Measurements from ENCODE around the gene KIAA1671.

GRCh38 chr22:25219948-25220442 is 267.5 kb downstream of the KIAA1671 start:
- TF ChIP-seq EP300 (IDR thresholded peaks at IDR 0.05; ENCODE audit: low read depth in 2 of 2, low read length in 2 of 2) = no peak
- no peak for TF ChIP-seq EP300 (CRISPR knock-in tag; IDR thresholded peaks at IDR 0.05; ENCODE audit: borderline replicate concordance)
- TF ChIP-seq, protein P1, sequence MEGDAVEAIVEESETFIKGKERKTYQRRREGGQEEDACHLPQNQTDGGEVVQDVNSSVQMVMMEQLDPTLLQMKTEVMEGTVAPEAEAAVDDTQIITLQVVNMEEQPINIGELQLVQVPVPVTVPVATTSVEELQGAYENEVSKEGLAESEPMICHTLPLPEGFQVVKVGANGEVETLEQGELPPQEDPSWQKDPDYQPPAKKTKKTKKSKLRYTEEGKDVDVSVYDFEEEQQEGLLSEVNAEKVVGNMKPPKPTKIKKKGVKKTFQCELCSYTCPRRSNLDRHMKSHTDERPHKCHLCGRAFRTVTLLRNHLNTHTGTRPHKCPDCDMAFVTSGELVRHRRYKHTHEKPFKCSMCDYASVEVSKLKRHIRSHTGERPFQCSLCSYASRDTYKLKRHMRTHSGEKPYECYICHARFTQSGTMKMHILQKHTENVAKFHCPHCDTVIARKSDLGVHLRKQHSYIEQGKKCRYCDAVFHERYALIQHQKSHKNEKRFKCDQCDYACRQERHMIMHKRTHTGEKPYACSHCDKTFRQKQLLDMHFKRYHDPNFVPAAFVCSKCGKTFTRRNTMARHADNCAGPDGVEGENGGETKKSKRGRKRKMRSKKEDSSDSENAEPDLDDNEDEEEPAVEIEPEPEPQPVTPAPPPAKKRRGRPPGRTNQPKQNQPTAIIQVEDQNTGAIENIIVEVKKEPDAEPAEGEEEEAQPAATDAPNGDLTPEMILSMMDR (CRISPR knock-in tag; IDR thresholded peaks at IDR 0.05) = no peak
- TF ChIP-seq, protein P2, sequence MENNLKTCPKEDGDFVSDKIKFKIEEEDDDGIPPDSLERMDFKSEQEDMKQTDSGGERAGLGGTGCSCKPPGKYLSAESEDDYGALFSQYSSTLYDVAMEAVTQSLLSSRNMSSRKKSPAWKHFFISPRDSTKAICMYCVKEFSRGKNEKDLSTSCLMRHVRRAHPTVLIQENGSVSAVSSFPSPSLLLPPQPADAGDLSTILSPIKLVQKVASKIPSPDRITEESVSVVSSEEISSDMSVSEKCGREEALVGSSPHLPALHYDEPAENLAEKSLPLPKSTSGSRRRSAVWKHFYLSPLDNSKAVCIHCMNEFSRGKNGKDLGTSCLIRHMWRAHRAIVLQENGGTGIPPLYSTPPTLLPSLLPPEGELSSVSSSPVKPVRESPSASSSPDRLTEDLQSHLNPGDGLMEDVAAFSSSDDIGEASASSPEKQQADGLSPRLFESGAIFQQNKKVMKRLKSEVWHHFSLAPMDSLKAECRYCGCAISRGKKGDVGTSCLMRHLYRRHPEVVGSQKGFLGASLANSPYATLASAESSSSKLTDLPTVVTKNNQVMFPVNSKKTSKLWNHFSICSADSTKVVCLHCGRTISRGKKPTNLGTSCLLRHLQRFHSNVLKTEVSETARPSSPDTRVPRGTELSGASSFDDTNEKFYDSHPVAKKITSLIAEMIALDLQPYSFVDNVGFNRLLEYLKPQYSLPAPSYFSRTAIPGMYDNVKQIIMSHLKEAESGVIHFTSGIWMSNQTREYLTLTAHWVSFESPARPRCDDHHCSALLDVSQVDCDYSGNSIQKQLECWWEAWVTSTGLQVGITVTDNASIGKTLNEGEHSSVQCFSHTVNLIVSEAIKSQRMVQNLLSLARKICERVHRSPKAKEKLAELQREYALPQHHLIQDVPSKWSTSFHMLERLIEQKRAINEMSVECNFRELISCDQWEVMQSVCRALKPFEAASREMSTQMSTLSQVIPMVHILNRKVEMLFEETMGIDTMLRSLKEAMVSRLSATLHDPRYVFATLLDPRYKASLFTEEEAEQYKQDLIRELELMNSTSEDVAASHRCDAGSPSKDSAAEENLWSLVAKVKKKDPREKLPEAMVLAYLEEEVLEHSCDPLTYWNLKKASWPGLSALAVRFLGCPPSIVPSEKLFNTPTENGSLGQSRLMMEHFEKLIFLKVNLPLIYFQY (CRISPR knock-in tag; IDR thresholded peaks at IDR 0.05; ENCODE audit: borderline replicate concordance) = no peak
- TF ChIP-seq ZNF792 (CRISPR knock-in tag; IDR thresholded peaks at IDR 0.05) = no peak
- TF ChIP-seq ZC3H13 (CRISPR knock-in tag; IDR thresholded peaks at IDR 0.05) = no peak
- TF ChIP-seq RAD21 (CRISPR knock-in tag; IDR thresholded peaks at IDR 0.05) = no peak
- TF ChIP-seq TAF1 (CRISPR knock-in tag; IDR thresholded peaks at IDR 0.05) = no peak
- TF ChIP-seq CBX2 (IDR thresholded peaks at IDR 0.05; ENCODE audit: low read depth, low read length) = no peak
- TF ChIP-seq CBX2 (CRISPR knock-in tag; IDR thresholded peaks at IDR 0.05; ENCODE audit: low read depth) = no peak
- TF ChIP-seq, protein P3, sequence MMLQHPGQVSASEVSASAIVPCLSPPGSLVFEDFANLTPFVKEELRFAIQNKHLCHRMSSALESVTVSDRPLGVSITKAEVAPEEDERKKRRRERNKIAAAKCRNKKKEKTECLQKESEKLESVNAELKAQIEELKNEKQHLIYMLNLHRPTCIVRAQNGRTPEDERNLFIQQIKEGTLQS (CRISPR knock-in tag; IDR thresholded peaks at IDR 0.05) = no peak
